Stimulated activated effector memory CD8-positive, alpha-beta T cell treated with anti-CD3 and anti-CD28 coated beads, Interleukin-12 subunit alpha, Interleukin-12 subunit beta, amount 100 ng/mL, for 72 hours (primary cell): ENCODE measurements around the gene CD5L.

Source experiments
- ATAC-seq: fragments of 150-1000 bp; cut with Tn5 transposase; 2 replicates; pipeline ENCODE4 v1.10.0; 2021
- DNase-seq, 2 donors: peaks; one replicate each; pipeline ENCODE4 v3.0.0; 2021 to 2022; ENCODE audit warnings: low spot score in 2 of 2
- H3K27ac Mint-ChIP-seq: one replicate; pipeline ENCODE4 v1.8.0; 2022; ENCODE audit warnings: mild to moderate bottlenecking, mixed read lengths
- H3K36me3 Mint-ChIP-seq: one replicate; pipeline ENCODE4 v1.8.0; 2022; ENCODE audit warnings: mild to moderate bottlenecking, mixed read lengths
- H3K4me1 Mint-ChIP-seq: one replicate; pipeline ENCODE4 v1.8.0; 2022; ENCODE audit warnings: mixed read lengths
- H3K4me3 Mint-ChIP-seq: one replicate; pipeline ENCODE4 v1.8.0; 2022; ENCODE audit warnings: mild to moderate bottlenecking, mixed read lengths
- H3K9me3 Mint-ChIP-seq: one replicate; pipeline ENCODE4 v1.8.0; 2022; ENCODE audit warnings: mixed read lengths

CD5L gene

GRCh38 chr1:157831968-157832626 is 9.5 kb downstream of the CD5L start:
- no peak overlapping the region for H3K27ac Mint-ChIP-seq
- no peak overlapping the region for H3K4me3 Mint-ChIP-seq
- ATAC-seq (peak; percentile 72), DNase-seq (no peak)
- no peaks in the 10 kb centered on the region for H3K4me1 Mint-ChIP-seq
- H3K9me3 Mint-ChIP-seq, result no peaks in the 10 kb centered on the region
- H3K36me3 Mint-ChIP-seq, result no peaks in the 10 kb centered on the region

- Mint-ChIP-seq H3K36me3 (no peaks in the 10 kb centered on the region), H3K4me3 (no peak overlapping the region), H3K9me3 (no peaks in the 10 kb centered on the region), H3K4me1 (no peaks in the 10 kb centered on the region), H3K27ac (no peak overlapping the region)
- no peak for ATAC-seq
- no peak for DNase-seq
These were observed 10.7 kb downstream of the CD5L start for GRCh38 chr1:157830887-157831286.

- Mint-ChIP-seq H3K36me3 (no peaks in the 10 kb centered on the region), H3K27ac (no peak overlapping the region), H3K4me1 (no peaks in the 10 kb centered on the region), H3K9me3 (no peaks in the 10 kb centered on the region), H3K4me3 (no peak overlapping the region)
- DNase-seq (no peak), ATAC-seq (no peak)
These were observed 11.9 kb downstream of the CD5L start for GRCh38 chr1:157829711-157830110.

- H3K4me3 Mint-ChIP-seq, result no peak overlapping the region
- no peak overlapping the region for H3K27ac Mint-ChIP-seq
- no peaks in the 10 kb centered on the region for H3K36me3 Mint-ChIP-seq
- no peak for ATAC-seq
- DNase-seq, result no peak
- no peaks in the 10 kb centered on the region for H3K9me3 Mint-ChIP-seq
- no peaks in the 10 kb centered on the region for H3K4me1 Mint-ChIP-seq
These were observed 12.4 kb downstream of the CD5L start for GRCh38 chr1:157829210-157829609.

GRCh38 chr1:157820299-157820698 is 21.3 kb downstream of the CD5L start:
- DNase-seq, result no peak
- H3K4me3 Mint-ChIP-seq, result no peak overlapping the region
- H3K9me3 Mint-ChIP-seq, result peaks cover 3% of the 10 kb centered on the region
- no peaks in the 10 kb centered on the region for H3K36me3 Mint-ChIP-seq
- H3K4me1 Mint-ChIP-seq, result no peaks in the 10 kb centered on the region
- no peak overlapping the region for H3K27ac Mint-ChIP-seq
- ATAC-seq, result no peak

- DNase-seq (no peak), ATAC-seq (no peak)
- Mint-ChIP-seq H3K4me3 (no peak within 1 kb of the TSS), H3K9me3 (peaks cover 4% of the 10 kb centered on the region), H3K4me1 (no peaks in the 10 kb centered on the region), H3K27ac (no peak within 1 kb of the TSS), H3K36me3 (no peaks in the 10 kb centered on the region)
These were observed 21.7 kb downstream of the CD5L start, which contains the start of gene FCRL1 for GRCh38 chr1:157819896-157820295. Gene FCRL1 (minus strand): TSS chr1:157820120. CDS start chr1:157820037, 83 bp downstream.

- ATAC-seq, result no peak
- DNase-seq, result no peak
- Mint-ChIP-seq H3K4me3 (no peak overlapping the region), H3K27ac (no peak overlapping the region), H3K4me1 (no peaks in the 10 kb centered on the region), H3K9me3 (peaks cover 4% of the 10 kb centered on the region), H3K36me3 (no peaks in the 10 kb centered on the region)
These were observed 22.4 kb downstream of the CD5L start for GRCh38 chr1:157819215-157819614.

GRCh38 chr1:157813269-157813668 is 28.3 kb downstream of the CD5L start:
- no peaks in the 10 kb centered on the region for H3K4me1 Mint-ChIP-seq
- ATAC-seq (no peak), DNase-seq (no peak)
- no peak overlapping the region for H3K4me3 Mint-ChIP-seq
- no peak overlapping the region for H3K27ac Mint-ChIP-seq
- no peaks in the 10 kb centered on the region for H3K36me3 Mint-ChIP-seq
- H3K9me3 Mint-ChIP-seq, result peaks cover 7% of the 10 kb centered on the region

GRCh38 chr1:157806431-157807149 is 35.0 kb downstream of the CD5L start:
- Mint-ChIP-seq H3K4me1 (peaks cover 6% of the 10 kb centered on the region), H3K9me3 (no peaks in the 10 kb centered on the region), H3K4me3 (no peak overlapping the region), H3K27ac (no peak overlapping the region), H3K36me3 (no peaks in the 10 kb centered on the region)
- no peak for DNase-seq
- ATAC-seq, result peak; percentile 53

- H3K4me1 Mint-ChIP-seq, result peaks cover 6% of the 10 kb centered on the region
- H3K9me3 Mint-ChIP-seq, result no peaks in the 10 kb centered on the region
- no peak for ATAC-seq
- no peak for DNase-seq
- H3K4me3 Mint-ChIP-seq, result no peak overlapping the region
- no peaks in the 10 kb centered on the region for H3K36me3 Mint-ChIP-seq
- H3K27ac Mint-ChIP-seq, result no peak overlapping the region
These were observed 37.8 kb downstream of the CD5L start for GRCh38 chr1:157803851-157804250.

GRCh38 chr1:157799996-157800395 is 41.6 kb downstream of the CD5L start:
- Mint-ChIP-seq H3K4me3 (no peak overlapping the region), H3K4me1 (no peaks in the 10 kb centered on the region), H3K36me3 (no peaks in the 10 kb centered on the region), H3K27ac (no peak overlapping the region), H3K9me3 (no peaks in the 10 kb centered on the region)
- ATAC-seq (no peak), DNase-seq (no peak)

GRCh38 chr1:157798211-157798610 is 43.4 kb downstream of the CD5L start:
- Mint-ChIP-seq H3K27ac (no peak overlapping the region), H3K4me1 (no peaks in the 10 kb centered on the region), H3K9me3 (peaks cover 3% of the 10 kb centered on the region), H3K36me3 (no peaks in the 10 kb centered on the region), H3K4me3 (no peak overlapping the region)
- no peak for DNase-seq
- no peak for ATAC-seq

- DNase-seq, result no peak
These were observed 56.4 kb downstream of the CD5L start for GRCh38 chr1:157785248-157785647.

GRCh38 chr1:157784801-157785200 is 56.8 kb downstream of the CD5L start:
- H3K27ac Mint-ChIP-seq, result no peak overlapping the region
- H3K36me3 Mint-ChIP-seq, result no peaks in the 10 kb centered on the region
- no peak for DNase-seq
- peaks cover 6% of the 10 kb centered on the region for H3K9me3 Mint-ChIP-seq
- peaks cover 10% of the 10 kb centered on the region for H3K4me1 Mint-ChIP-seq
- H3K4me3 Mint-ChIP-seq, result no peak overlapping the region
- ATAC-seq, result no peak

More at GRCh38 chr1:157785248-157785647, 56.4 kb downstream of the CD5L start:
- Mint-ChIP-seq H3K4me3 (no peak overlapping the region), H3K27ac (no peak overlapping the region), H3K36me3 (no peaks in the 10 kb centered on the region), H3K9me3 (peaks cover 9% of the 10 kb centered on the region), H3K4me1 (peaks cover 10% of the 10 kb centered on the region)
- no peak for ATAC-seq

GRCh38 chr1:157782931-157783330 is 58.7 kb downstream of the CD5L start:
- no peak for ATAC-seq
- peaks cover 6% of the 10 kb centered on the region for H3K9me3 Mint-ChIP-seq
- H3K4me1 Mint-ChIP-seq, result peaks cover 10% of the 10 kb centered on the region
- DNase-seq, result no peak
- H3K36me3 Mint-ChIP-seq, result no peaks in the 10 kb centered on the region
- no peak overlapping the region for H3K4me3 Mint-ChIP-seq
- H3K27ac Mint-ChIP-seq, result no peak overlapping the region

- no peaks in the 10 kb centered on the region for H3K36me3 Mint-ChIP-seq
- DNase-seq (no peak), ATAC-seq (peak; percentile 77)
- no peaks in the 10 kb centered on the region for H3K9me3 Mint-ChIP-seq
- peaks cover 10% of the 10 kb centered on the region for H3K4me1 Mint-ChIP-seq
- no peak overlapping the region for H3K27ac Mint-ChIP-seq
- no peak overlapping the region for H3K4me3 Mint-ChIP-seq
These were observed 60.6 kb downstream of the CD5L start for GRCh38 chr1:157781048-157781447.
